Adrenal gland (tissue), 12 donors: Measurements from ENCODE around the gene PLPP4. TPM values are rescaled to one million over a fixed set of nuclear protein-coding genes. Genes with fewer than 3 reads are reported as not detected.

ENCODE experiments used
- DNase-seq, 7 donors: peaks; one replicate each; pipeline ENCODE4 v3.0.0-alpha.2; 2019 to 2020
- H3K27ac ChIP-seq, 5 donors: fragments of 200-600 bp; sonication (generic) in 4 of 5; 1 replicate in 3 of 5; 2 replicates in 2 of 5; pipeline versions ENCODE4 v1.5.1 to v1.8.0; 2016 to 2020; ENCODE audit warnings: mild to moderate bottlenecking in 1 of 5
- H3K27me3 ChIP-seq: fragments of 200-600 bp; 2 replicates; pipeline ENCODE4 v1.8.0; 2021
- H3K36me3 ChIP-seq, 2 donors: fragments of 200-600 bp; replicated peaks in 1 of 2; 1 replicate in 1 of 2; 2 replicates in 1 of 2; pipeline versions ENCODE4 v1.5.1 to v1.8.0; 2018 to 2022
- H3K4me1 ChIP-seq, 2 donors: fragments of 200-600 bp; replicated peaks in 1 of 2; 1 replicate in 1 of 2; 2 replicates in 1 of 2; pipeline versions ENCODE4 v1.5.1 to v1.8.0; 2018 to 2021
- H3K4me3 ChIP-seq, 4 donors: fragments of 200-600 bp; sonication (generic) in 3 of 4; one replicate each; pipeline ENCODE4 v1.5.1; 2016 to 2018
- H3K9me3 ChIP-seq, 3 donors: fragments of 200-600 bp; sonication (generic) in 1 of 3; replicated peaks in 1 of 3; 1 replicate in 2 of 3; 2 replicates in 1 of 3; pipeline versions ENCODE4 v1.5.1 to v1.8.0; 2016 to 2021
- POLR2A ChIP-seq, 2 donors: fragments of 450-650 bp; IDR thresholded peaks; one replicate each; pipeline ENCODE4 v1.6.1; 2017; ENCODE audit warnings: antibody characterized with exemption in 2 of 2, mild to moderate bottlenecking in 2 of 2, moderate library complexity in 1 of 2
- WGBS, 4 donors: extraction: QIAGEN DNeasy Blood & Tissue Kit in 2 of 4; methylation state at CpG; one replicate each; pipeline versions ENCODE4 v1.1.5 to v1.1.7; 2013 to 2017; 5-methylcytosine and 5-hydroxymethylcytosine counted together
- intact Hi-C, 2 donors: fragments of 100-400 bp; cut with DNase I; formaldehyde crosslinking; loops; one replicate each; pipeline versions ENCODE4 v1.14.1 to v1.15.0; 2022 to 2023
- polyA plus RNA-seq, 3 donors: library from polyadenylated mRNA; stranded (reverse); fragments of 200-250 nt in 2 of 3; fragments of 350-450 nt in 1 of 3; fragmentation: Illumina TruSeq in 1 of 3; extraction: RNeasy Lipid Tissue Mini Kit (QIAGEN cat#74804) in 1 of 3; gene quantifications; one replicate each; pipeline ENCODE4 v1.2.3, GENCODE V29; 2013 to 2014
- total RNA-seq, 9 donors: library from RNA; depleted of rRNA in 4 of 9; stranded (reverse); fragments of >200 nt in 4 of 9; fragments of 120-200 nt in 1 of 9; fragmentation: NEBNext Ultra II Directional in 1 of 9; extraction: Animal tissue kit (Norgen Biotek cat#: 25700) in 1 of 9; gene quantifications; one replicate each; pipeline versions ENCODE4 v1.1.0 to v1.2.4, GENCODE V29; 2013 to 2023
- TF ChIP-seq, protein P1 (sequence below), 6 experiments: fragments of 450-650 bp in 4 of 6; fragments of 200-600 bp in 2 of 6; sonication (generic) in 1 of 6; IDR thresholded peaks; 1 replicate in 5 of 6; 2 replicates in 1 of 6; pipeline versions ENCODE4 v1.5.1 to v1.8.0; 2016 to 2021; ENCODE audit warnings: antibody characterized with exemption in 6 of 6, mild to moderate bottlenecking in 2 of 6, moderate library complexity in 1 of 6
- donor health status: healthy with polysubstance abuse.
- donor health status: Bipolar disorder and iron deficiency.
- donor health status: DM: yes; HTN: yes; CAD: no.
- donor health status: DM: no; HTN: no; CAD: no.
- donor health status: DM: no; HTN: no; CAD: no.
- donor health status: DM: yes; HTN: yes; CAD: no.

The PLPP4 gene
- total and polyA plus RNA-seq, 12 donors, result 0.09 to 1.4 TPM; not detected in 10

- 87 to 93% (median 89%) methylated on average over 5 to 7 of the region's 7 CpGs for WGBS, 4 donors
- Histone ChIP-seq H3K4me3 (no peak overlapping the region), H3K9me3 (no peaks in the 10 kb centered on the region), H3K4me1 (peaks cover 3 to 5% of the 10 kb centered on the region in 2 donors), H3K27me3 (peaks cover 23% of the 10 kb centered on the region), H3K27ac (no peak overlapping the region), H3K36me3 (no peaks in the 10 kb centered on the region)
- no peak for DNase-seq
- TF ChIP-seq, protein P1, sequence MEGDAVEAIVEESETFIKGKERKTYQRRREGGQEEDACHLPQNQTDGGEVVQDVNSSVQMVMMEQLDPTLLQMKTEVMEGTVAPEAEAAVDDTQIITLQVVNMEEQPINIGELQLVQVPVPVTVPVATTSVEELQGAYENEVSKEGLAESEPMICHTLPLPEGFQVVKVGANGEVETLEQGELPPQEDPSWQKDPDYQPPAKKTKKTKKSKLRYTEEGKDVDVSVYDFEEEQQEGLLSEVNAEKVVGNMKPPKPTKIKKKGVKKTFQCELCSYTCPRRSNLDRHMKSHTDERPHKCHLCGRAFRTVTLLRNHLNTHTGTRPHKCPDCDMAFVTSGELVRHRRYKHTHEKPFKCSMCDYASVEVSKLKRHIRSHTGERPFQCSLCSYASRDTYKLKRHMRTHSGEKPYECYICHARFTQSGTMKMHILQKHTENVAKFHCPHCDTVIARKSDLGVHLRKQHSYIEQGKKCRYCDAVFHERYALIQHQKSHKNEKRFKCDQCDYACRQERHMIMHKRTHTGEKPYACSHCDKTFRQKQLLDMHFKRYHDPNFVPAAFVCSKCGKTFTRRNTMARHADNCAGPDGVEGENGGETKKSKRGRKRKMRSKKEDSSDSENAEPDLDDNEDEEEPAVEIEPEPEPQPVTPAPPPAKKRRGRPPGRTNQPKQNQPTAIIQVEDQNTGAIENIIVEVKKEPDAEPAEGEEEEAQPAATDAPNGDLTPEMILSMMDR (IDR thresholded peaks at IDR 0.05), result no peak
- no peak for TF ChIP-seq POLR2A (IDR thresholded peaks at IDR 0.05)
- intact Hi-C loops, result no loop called here
These were observed 2.0 kb upstream of the PLPP4 start for GRCh38 chr10:120455004-120455403.

DNA sequence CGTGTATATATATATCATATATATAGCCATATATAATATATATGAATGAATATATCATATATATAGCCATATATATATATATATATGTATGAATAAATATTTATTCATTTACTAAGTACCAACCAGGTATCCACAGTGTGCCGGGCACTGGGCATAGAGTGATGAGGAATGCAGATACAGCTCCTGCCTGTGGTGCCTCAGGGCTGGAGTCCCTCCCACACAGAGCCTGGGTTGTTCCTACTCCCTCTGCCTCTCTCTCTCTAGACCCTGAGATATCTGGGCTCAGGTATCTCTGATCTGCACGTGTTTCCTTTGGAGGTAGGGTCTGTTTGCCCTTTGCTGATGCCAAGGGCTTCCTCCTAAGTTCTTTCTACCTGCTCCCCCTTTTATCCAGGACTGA lies 1.4 kb upstream of the PLPP4 start:
- WGBS, 4 donors, result 73 to 81% (median 77%) methylated on average over 3 of the region's 3 CpGs
- Histone ChIP-seq H3K27me3 (peaks cover 23% of the 10 kb centered on the region), H3K36me3 (no peaks in the 10 kb centered on the region), H3K27ac (no peak overlapping the region), H3K9me3 (no peaks in the 10 kb centered on the region), H3K4me1 (peaks cover 3 to 5% of the 10 kb centered on the region in 2 donors), H3K4me3 (no peak overlapping the region)
- no peak for DNase-seq
- TF ChIP-seq, protein P1 (IDR thresholded peaks at IDR 0.05), result no peak
- TF ChIP-seq POLR2A (IDR thresholded peaks at IDR 0.05), result no peak
- intact Hi-C loops, result no loop called here

DNA sequence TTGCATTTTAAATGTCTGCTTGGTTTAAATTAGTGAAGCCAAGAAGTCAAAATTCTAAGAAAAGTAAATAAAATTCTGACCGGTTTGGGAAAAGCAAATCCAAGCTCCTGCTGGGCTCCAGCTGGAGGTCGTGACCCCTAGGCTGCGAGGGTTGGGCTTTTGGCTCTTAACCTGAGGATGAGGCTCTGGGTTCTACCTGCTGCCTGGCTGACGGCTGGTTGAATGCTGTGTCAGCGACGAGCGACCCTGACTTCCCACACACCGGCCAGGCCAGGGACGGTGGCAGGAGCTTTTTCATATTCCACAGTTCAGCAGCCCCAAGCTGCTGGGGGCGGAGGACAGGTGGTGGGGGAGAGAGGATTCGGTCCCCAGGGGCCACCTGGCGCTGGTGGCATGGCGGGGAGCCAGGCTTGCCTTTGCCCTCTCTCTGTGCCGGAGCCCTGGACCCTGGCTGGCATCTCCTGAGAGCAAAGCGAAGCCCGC lies 843 bp upstream of the PLPP4 start:
- 8 to 18% (median 12%) methylated on average over 8 to 16 of the region's 16 CpGs for whole genome bisulfite sequencing, 4 donors
- DNase-seq, result no peak
- peaks cover 23% of the 10 kb centered on the region for H3K27me3 ChIP-seq

DNA sequence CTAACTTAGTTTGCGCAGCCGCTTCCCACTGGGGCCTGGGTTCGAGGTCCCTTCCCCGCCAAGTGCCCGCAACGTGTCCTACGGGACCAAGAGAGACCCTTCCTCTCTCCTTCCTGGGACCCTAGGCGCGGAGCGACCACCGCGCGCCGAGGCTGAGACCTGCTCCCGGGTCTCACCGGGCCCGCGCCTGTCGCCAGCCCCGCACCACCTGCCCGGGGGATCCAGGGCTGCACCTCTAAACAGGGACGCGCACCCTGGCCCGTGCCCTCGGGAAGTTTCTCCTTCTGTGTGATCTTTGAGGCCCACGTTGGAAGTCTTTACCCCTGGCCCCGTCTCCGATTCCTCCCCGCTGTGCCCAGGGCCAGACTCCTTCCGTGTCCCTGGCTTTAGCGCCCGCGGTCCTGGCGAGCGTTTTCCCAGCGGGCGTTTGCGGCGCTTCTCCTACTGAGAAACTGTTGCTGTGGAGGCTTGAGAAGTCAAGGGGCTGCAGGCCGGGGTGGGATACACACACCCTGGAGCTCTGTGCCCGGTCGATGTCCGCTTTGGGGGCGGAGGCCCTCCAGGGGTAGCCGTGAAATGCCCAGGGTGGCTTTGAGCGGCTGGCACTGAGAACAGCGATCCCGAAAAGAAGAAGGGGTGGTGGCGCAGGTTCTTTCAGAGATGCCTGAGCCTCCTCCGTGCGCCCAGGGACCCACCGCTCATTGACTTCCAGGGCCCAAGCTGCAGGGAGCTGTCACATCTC lies 575 bp downstream of the PLPP4 start:
- no peak overlapping the region for H3K27ac ChIP-seq
- no peak for TF ChIP-seq POLR2A (IDR thresholded peaks at IDR 0.05)
- TF ChIP-seq, protein P1 (IDR thresholded peaks at IDR 0.05), result no peak
- H3K36me3 ChIP-seq, result no peaks in the 10 kb centered on the region
- intact Hi-C loops, result no loop called here
- peak overlapping the region in 1 of 4 donors; percentile 60 for H3K4me3 ChIP-seq
- DNase-seq, result no peak
- peaks cover 3 to 5% of the 10 kb centered on the region in 2 donors for H3K4me1 ChIP-seq
- 14 to 15% (median 15%) methylated on average over 25 to 52 of the region's 52 CpGs; no CpG with 5 or more reads in 1 of the 4 donors for WGBS, 4 donors
- no peaks in the 10 kb centered on the region for H3K9me3 ChIP-seq
- peaks cover 23% of the 10 kb centered on the region for H3K27me3 ChIP-seq

More for the DNA sequence above, 843 bp upstream of the PLPP4 start:
- Histone ChIP-seq H3K27ac (no peak overlapping the region), H3K4me3 (peak overlapping the region in 1 of 4 donors; percentile 60), H3K9me3 (no peaks in the 10 kb centered on the region), H3K36me3 (no peaks in the 10 kb centered on the region), H3K4me1 (peaks cover 3 to 5% of the 10 kb centered on the region in 2 donors)
- TF ChIP-seq, protein P1 (IDR thresholded peaks at IDR 0.05), result no peak
- no peak for TF ChIP-seq POLR2A (IDR thresholded peaks at IDR 0.05)
- intact Hi-C loops, result no loop called here
